Measurements from ENCODE around the gene ADPGK.

- TF ChIP-seq CTCF (conservative IDR thresholded peaks at IDR 0.05; ENCODE audit: low read depth, low read length) (no peak), EZH2 (IDR thresholded peaks at IDR 0.05; ENCODE audit: borderline replicate concordance, low read depth, low read length, poor library complexity, severe bottlenecking) (no peak)
Measured at GRCh38 chr15:72760590-72761260, 22.8 kb downstream of the ADPGK start.

Data from A673 (cell line).